HepG2 (cell line): Measurements from ENCODE around the gene TADA1. TPM values are rescaled to one million over a fixed set of nuclear protein-coding genes. Genes with fewer than 3 reads are reported as not detected.
A peak's percentile ranks its signal among the peaks of the same experiment; 100 is the strongest.

Source experiments
- AGO2 ChIP-seq: fragments of 200-400 bp; formaldehyde crosslinking; optimal IDR thresholded peaks from 2 replicates; pipeline ENCODE3; 2017; ENCODE audit warnings: mild to moderate bottlenecking, low read depth, low read length, moderate library complexity
- CBFB ChIP-seq: sonication (generic); formaldehyde crosslinking; IDR thresholded peaks from 2 replicates; pipeline ENCODE4 v1.4.0; 2020; ENCODE audit warnings: missing genetic modification reagents
- CHD4 ChIP-seq: fragments of 200-600 bp; sonication (generic); IDR thresholded peaks from 2 replicates; pipeline ENCODE4 v1.7.0; 2017; ENCODE audit warnings: mild to moderate bottlenecking, low read length, borderline replicate concordance
- EHMT2 ChIP-seq: fragments of 200-600 bp; sonication (generic); IDR thresholded peaks from 2 replicates; pipeline ENCODE4 v1.7.0; 2017; ENCODE audit warnings: antibody characterized with exemption, low read depth, low read length, borderline replicate concordance
- ETV5 ChIP-seq: IDR thresholded peaks from 2 replicates; pipeline ENCODE4 v1.6.1; 2018; ENCODE audit warnings: missing biosample characterization, missing genetic modification reagents, inconsistent platforms, borderline replicate concordance
- ETV6 ChIP-seq: sonication (generic); formaldehyde crosslinking; conservative IDR thresholded peaks from 2 replicates; pipeline ENCODE4 v1.4.0; 2020; ENCODE audit warnings: missing genetic modification reagents
- FOXA3 ChIP-seq: IDR thresholded peaks from 2 replicates; pipeline ENCODE4 v1.6.1; 2016; ENCODE audit warnings: missing genetic modification reagents, missing compliant biosample characterization
- FOXK2 ChIP-seq: fragments of 450-650 bp; IDR thresholded peaks from 2 replicates; pipeline ENCODE4 v1.6.1; 2016
- HOXD1 ChIP-seq: sonication (generic); formaldehyde crosslinking; IDR thresholded peaks from 2 replicates; pipeline ENCODE4 v1.5.0; 2020; ENCODE audit warnings: missing genetic modification reagents
- KDM5A ChIP-seq: fragments of 200-600 bp; sonication (generic); IDR thresholded peaks from 2 replicates; pipeline ENCODE4 v1.7.0; 2018; ENCODE audit warnings: antibody characterized with exemption, mild to moderate bottlenecking, low read length, borderline replicate concordance
- MAF1 ChIP-seq: sonication (generic); formaldehyde crosslinking; IDR thresholded peaks from 2 replicates; pipeline ENCODE4 v1.5.0; 2020; ENCODE audit warnings: missing genetic modification reagents, borderline replicate concordance
- MED1 ChIP-seq: sonication (generic); formaldehyde crosslinking; IDR thresholded peaks from 2 replicates; pipeline ENCODE4 v1.4.0; 2020; ENCODE audit warnings: missing genetic modification reagents
- MEIS1 ChIP-seq: sonication (generic); formaldehyde crosslinking; IDR thresholded peaks from 2 replicates; pipeline ENCODE4 v1.9.0; 2021; ENCODE audit warnings: mild to moderate bottlenecking, missing genetic modification reagents, moderate library complexity, borderline replicate concordance
- NFYB ChIP-seq: sonication (generic); formaldehyde crosslinking; IDR thresholded peaks from 2 replicates; pipeline ENCODE4 v1.4.0; 2020; ENCODE audit warnings: missing genetic modification reagents
- PAF1 ChIP-seq: IDR thresholded peaks from 2 replicates; pipeline ENCODE4 v1.6.1; 2016; ENCODE audit warnings: missing genetic modification reagents, missing compliant biosample characterization
- POLR2AphosphoS2 ChIP-seq: IDR thresholded peaks from 2 replicates; pipeline ENCODE4 v1.6.1; 2011; ENCODE audit warnings: low read depth, low read length, improper control_type of control experiment
- TGIF2 ChIP-seq: IDR thresholded peaks from 2 replicates; pipeline ENCODE4 v1.6.1; 2016; ENCODE audit warnings: control low read depth, missing compliant biosample characterization
- YEATS2 ChIP-seq: sonication (generic); formaldehyde crosslinking; IDR thresholded peaks from 2 replicates; pipeline ENCODE4 v1.4.0; 2020; ENCODE audit warnings: missing genetic modification reagents, borderline replicate concordance
- ZBTB38 ChIP-seq: sonication (generic); formaldehyde crosslinking; IDR thresholded peaks from 2 replicates; pipeline ENCODE4 v1.5.1; 2020; ENCODE audit warnings: mild to moderate bottlenecking, missing genetic modification reagents
- ZFY ChIP-seq: sonication (generic); formaldehyde crosslinking; IDR thresholded peaks from 2 replicates; pipeline ENCODE4 v1.4.0; 2020; ENCODE audit warnings: missing genetic modification reagents
- ZNF263 ChIP-seq: sonication (generic); formaldehyde crosslinking; IDR thresholded peaks from 2 replicates; pipeline ENCODE4 v1.4.0; 2020; ENCODE audit warnings: missing genetic modification reagents
- ZNF274 ChIP-seq: sonication (generic); formaldehyde crosslinking; IDR thresholded peaks from 2 replicates; pipeline ENCODE4 v1.5.1; 2020; ENCODE audit warnings: mild to moderate bottlenecking, missing genetic modification reagents
- ZNF639 ChIP-seq: conservative IDR thresholded peaks from 2 replicates; pipeline ENCODE4 v1.6.1; 2018; ENCODE audit warnings: missing genetic modification reagents
- ZNF782 ChIP-seq: sonication (generic); formaldehyde crosslinking; IDR thresholded peaks from 2 replicates; pipeline ENCODE4 v1.4.0; 2020; ENCODE audit warnings: missing genetic modification reagents, mild to moderate bottlenecking, borderline replicate concordance
- ZSCAN20 ChIP-seq: sonication (generic); formaldehyde crosslinking; IDR thresholded peaks from 2 replicates; pipeline ENCODE4 v1.4.0; 2020; ENCODE audit warnings: missing genetic modification reagents, mild to moderate bottlenecking, borderline replicate concordance
- ZSCAN31 ChIP-seq: sonication (generic); formaldehyde crosslinking; IDR thresholded peaks from 2 replicates; pipeline ENCODE4 v1.5.0; 2020; ENCODE audit warnings: low read depth, mild to moderate bottlenecking, missing genetic modification reagents
- polyA plus RNA-seq, 8 experiments: library from polyadenylated mRNA; depleted of rRNA in 3 of 8; stranded (reverse) in 7 of 8; unstranded in 1 of 8; fragments of >200 nt; fragmentation: Illumina TruSeq in 4 of 8; extraction: Trizol in 4 of 8; gene quantifications; 2 replicates each; pipeline versions ENCODE4 v1.2.1 to v1.2.3, GENCODE V29; 2011 to 2016; ENCODE audit warnings: low read depth in 4 of 8, missing spikeins in 1 of 8, mixed read lengths in 1 of 8; ENCODE audit not compliant: insufficient read depth in 1 of 8
- total RNA-seq, 5 experiments: library from RNA; depleted of rRNA; stranded (reverse); fragments of >200 nt; fragmentation: Illumina TruSeq; extraction: Trizol; gene quantifications; 2 replicates each; pipeline ENCODE4 v1.2.3, GENCODE V29; 2016; ENCODE audit warnings: low read depth in 1 of 5
- TF ChIP-seq, protein P1 (sequence below): sonication (generic); formaldehyde crosslinking; IDR thresholded peaks from 2 replicates; pipeline ENCODE4 v1.4.0; 2020; ENCODE audit warnings: missing genetic modification reagents

The TADA1 gene
- total and polyA plus RNA-seq, 2 of the 13 experiments (the other 11 are each of a cell fraction or from before 2014, with no cell fraction given), result 28.3 to 29.1 TPM

GRCh38 chr1:166875734-166876539 is at the start of gene TADA1 (continued):
- TF ChIP-seq FOXK2 (peak; percentile 71), ZBTB38 (CRISPR knock-in tag) (peak; percentile 39; the same call in 1 of the 2 replicates), ETV6 (CRISPR knock-in tag) (peak; percentile 73; the same call in 1 of the 2 replicates), YEATS2 (CRISPR knock-in tag) (peak; percentile 75), CHD4 (peak; percentile 0; the same call in 1 of the 2 replicates), MAF1 (CRISPR knock-in tag) (0 out of 2 replicates have a peak, but pooled peaks have one; percentile 19), HOXD1 (CRISPR knock-in tag) (no peak), ZNF263 (CRISPR knock-in tag) (peak; percentile 17; the same call in 1 of the 2 replicates), ZNF639 (CRISPR knock-in tag) (peak; percentile 77), MEIS1 (peak; percentile 58; the same call in 1 of the 2 replicates), CBFB (CRISPR knock-in tag) (peak; percentile 89), ZSCAN31 (CRISPR knock-in tag) (0 out of 2 replicates have a peak, but pooled peaks have one; percentile 64), NFYB (peak; percentile 52), POLR2AphosphoS2 (no peak), MED1 (CRISPR knock-in tag) (peak; percentile 50; the same call in 1 of the 2 replicates), EHMT2 (no peak), AGO2 (peak; percentile 69), TGIF2 (CRISPR knock-in tag) (peak; percentile 51; the same call in 1 of the 2 replicates), ZNF782 (CRISPR knock-in tag) (peak; percentile 25; the same call in 1 of the 2 replicates), ETV5 (CRISPR knock-in tag) (peak; percentile 71), ZNF274 (no peak), ZFY (CRISPR knock-in tag) (peak; percentile 97), FOXA3 (CRISPR knock-in tag) (peak; percentile 67), PAF1 (CRISPR knock-in tag) (no peak), KDM5A (peak; percentile 45; the same call in 1 of the 2 replicates), ZSCAN20 (no peak)
- TF ChIP-seq, protein P1, sequence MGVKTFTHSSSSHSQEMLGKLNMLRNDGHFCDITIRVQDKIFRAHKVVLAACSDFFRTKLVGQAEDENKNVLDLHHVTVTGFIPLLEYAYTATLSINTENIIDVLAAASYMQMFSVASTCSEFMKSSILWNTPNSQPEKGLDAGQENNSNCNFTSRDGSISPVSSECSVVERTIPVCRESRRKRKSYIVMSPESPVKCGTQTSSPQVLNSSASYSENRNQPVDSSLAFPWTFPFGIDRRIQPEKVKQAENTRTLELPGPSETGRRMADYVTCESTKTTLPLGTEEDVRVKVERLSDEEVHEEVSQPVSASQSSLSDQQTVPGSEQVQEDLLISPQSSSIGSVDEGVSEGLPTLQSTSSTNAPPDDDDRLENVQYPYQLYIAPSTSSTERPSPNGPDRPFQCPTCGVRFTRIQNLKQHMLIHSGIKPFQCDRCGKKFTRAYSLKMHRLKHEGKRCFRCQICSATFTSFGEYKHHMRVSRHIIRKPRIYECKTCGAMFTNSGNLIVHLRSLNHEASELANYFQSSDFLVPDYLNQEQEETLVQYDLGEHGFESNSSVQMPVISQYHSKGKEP (CRISPR knock-in tag), result no peak
